PC-9 (cell line): ENCODE results near the gene CLCN6. TPM values are rescaled to one million over a fixed set of nuclear protein-coding genes. Genes with fewer than 3 reads are reported as not detected.

ENCODE experiments used
- BruUV-seq: library from RNA; stranded (reverse); fragments of 400-500 nt; replicated peaks from 2 replicates; lab custom pipeline; 2021; lab: Mats Ljungman, UMichigan
- CTCF ChIA-PET: fragments of 300-600 bp; sonication (Branson Sonifier 250); formaldehyde crosslinking; loops from one replicate; lab custom pipeline; 2022; ENCODE audit warnings: antibody characterized with exemption; lab: Charles Lee
- POLR2A ChIA-PET: fragments of 300-600 bp; sonication (Branson Sonifier 250); formaldehyde crosslinking; loops from one replicate; lab custom pipeline; 2022; ENCODE audit warnings: antibody characterized with exemption; ENCODE audit not compliant: unreplicated experiment; lab: Charles Lee
- DNase-seq, 2 experiments: peaks; one replicate each; pipeline versions ENCODE4 v3.0.0 to v3.0.0-alpha.2; 2015 to 2022; ENCODE audit warnings: mixed read lengths in 1 of 2
- H2AFZ ChIP-seq: fragments of 200-600 bp; sonication (generic); 2 replicates; pipeline ENCODE4 v1.8.1; 2017; ENCODE audit warnings: antibody characterized with exemption
- H3F3A ChIP-seq: fragments of 200-600 bp; sonication (generic); 2 replicates; pipeline ENCODE4 v1.8.1; 2017; ENCODE audit warnings: antibody characterized with exemption, mild to moderate bottlenecking, low read depth; ENCODE audit not compliant: insufficient read depth
- H3K27ac ChIP-seq: fragments of 200-600 bp; sonication (generic); 2 replicates; pipeline ENCODE4 v1.6.1; 2016; ENCODE audit warnings: mixed run types
- H3K27me3 ChIP-seq: fragments of 200-600 bp; sonication (generic); 2 replicates; pipeline ENCODE4 v1.6.1; 2016; ENCODE audit warnings: low read depth, mixed run types; ENCODE audit not compliant: insufficient read depth
- H3K36me3 ChIP-seq: fragments of 200-600 bp; sonication (generic); 2 replicates; pipeline ENCODE4 v1.6.1; 2016; ENCODE audit warnings: low read depth, mixed run types
- H3K4me1 ChIP-seq: fragments of 200-600 bp; sonication (generic); replicated peaks from 2 replicates; pipeline ENCODE4 v1.6.1; 2016; ENCODE audit warnings: mixed run types; ENCODE audit not compliant: insufficient read depth
- H3K4me2 ChIP-seq: fragments of 200-600 bp; sonication (generic); 2 replicates; pipeline ENCODE4 v1.6.1; 2017; ENCODE audit warnings: mixed run types
- H3K4me3 ChIP-seq: fragments of 200-600 bp; sonication (generic); 2 replicates; pipeline ENCODE4 v1.6.1; 2016; ENCODE audit warnings: mixed run types
- H3K79me2 ChIP-seq: fragments of 200-600 bp; sonication (generic); 2 replicates; pipeline ENCODE4 v1.6.1; 2017; ENCODE audit warnings: low read depth, mixed run types
- H3K9me2 ChIP-seq: fragments of 200-600 bp; sonication (generic); 2 replicates; pipeline ENCODE4 v1.8.1; 2017; ENCODE audit warnings: mild to moderate bottlenecking; ENCODE audit not compliant: insufficient read depth
- H3K9me3 ChIP-seq: fragments of 200-600 bp; sonication (generic); 2 replicates; pipeline ENCODE4 v1.8.1; 2016; ENCODE audit warnings: low read depth; ENCODE audit not compliant: insufficient read depth
- H4K20me1 ChIP-seq: fragments of 200-600 bp; sonication (generic); 2 replicates; pipeline ENCODE4 v1.8.1; 2017; ENCODE audit not compliant: insufficient read depth
- CTCF ChIP-seq: fragments of 200-600 bp; sonication (generic); conservative IDR thresholded peaks from 2 replicates; pipeline ENCODE4 v1.6.1; 2017; ENCODE audit warnings: mixed run types, antibody characterized with exemption, mild to moderate bottlenecking, moderate library complexity
- EZH2 ChIP-seq: fragments of 200-600 bp; sonication (generic); IDR thresholded peaks from 2 replicates; pipeline ENCODE4 v1.8.0; 2017; ENCODE audit warnings: antibody characterized with exemption, low read depth
- intact Hi-C: fragments of 100-400 bp; cut with micrococcal nuclease; formaldehyde crosslinking; loops from one replicate; pipeline ENCODE4 v1.10.0; 2022; ENCODE audit not compliant: unreplicated experiment
- total RNA-seq: library from RNA; stranded (reverse); gene quantifications from 2 replicates; pipeline ENCODE4 v1.2.3, GENCODE V29; 2021

CLCN6 gene
- total RNA-seq, 1 experiment from 2014 or later, result 16.7 TPM

- ChIA-PET POLR2A (no interaction called here), CTCF (no interaction called here)
- H2AFZ ChIP-seq, result no peak overlapping the region
- no peaks in the 10 kb centered on the region for H4K20me1 ChIP-seq
- H3K4me1 ChIP-seq, result no peaks in the 10 kb centered on the region
- no peak overlapping the region for H3K4me2 ChIP-seq
- BruUV-seq, result no TSS peak
- H3K9me2 ChIP-seq, result no peaks in the 10 kb centered on the region
- DNase-seq, result no peak
- H3K27me3 ChIP-seq, result peaks cover 18% of the 10 kb centered on the region; the same call in 1 of the 2 replicates
- H3K36me3 ChIP-seq, result no peaks in the 10 kb centered on the region
- intact Hi-C loops, result no loop called here
- H3F3A ChIP-seq, result no peaks in the 10 kb centered on the region
- no peak overlapping the region for H3K4me3 ChIP-seq
- no peaks in the 10 kb centered on the region for H3K79me2 ChIP-seq
- TF ChIP-seq CTCF (no peak), EZH2 (no peak)
- H3K9me3 ChIP-seq, result no peaks in the 10 kb centered on the region
- H3K27ac ChIP-seq, result no peak overlapping the region
Measured at GRCh38 chr1:11880911-11881748, 75.1 kb downstream of the CLCN6 start.

DNA sequence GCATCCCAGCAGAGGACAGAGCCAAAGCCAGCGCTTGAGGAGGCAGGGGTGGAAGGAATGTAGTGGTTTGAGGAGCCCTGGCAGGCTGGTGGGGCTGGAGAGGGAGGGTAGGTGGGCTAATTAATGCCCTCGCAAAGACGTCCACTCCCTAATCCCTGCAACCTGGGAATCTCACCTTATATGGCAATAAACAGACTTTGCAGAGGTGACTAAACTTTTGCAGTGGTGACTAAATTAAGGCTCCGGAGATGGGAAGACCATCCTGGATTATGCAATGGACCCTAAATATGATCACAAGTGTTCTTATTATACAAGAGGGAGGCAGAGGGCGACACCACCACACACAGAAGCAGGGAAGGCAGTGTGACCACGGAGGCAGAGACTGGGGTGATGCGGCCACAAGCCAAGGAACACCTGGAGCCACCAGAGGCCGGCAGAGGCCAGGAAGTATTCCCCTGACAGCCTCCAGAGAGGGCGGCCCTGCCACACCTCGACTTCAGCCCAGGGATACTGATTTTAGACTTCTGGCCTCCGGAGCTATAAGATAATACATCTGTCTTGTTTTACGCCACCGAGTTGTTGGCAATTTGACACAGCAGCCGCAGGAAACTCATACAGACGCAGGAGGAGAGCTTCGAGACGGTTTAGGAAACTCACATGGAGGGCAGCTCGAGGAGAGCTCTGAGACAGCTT is 75.9 kb downstream of the CLCN6 start:
- Histone ChIP-seq H3K36me3 (no peaks in the 10 kb centered on the region), H2AFZ (no peak overlapping the region), H3K9me2 (no peaks in the 10 kb centered on the region), H3K27ac (no peak overlapping the region), H3F3A (no peaks in the 10 kb centered on the region), H3K9me3 (no peaks in the 10 kb centered on the region), H3K4me3 (no peak overlapping the region), H3K4me1 (no peaks in the 10 kb centered on the region), H3K27me3 (peaks cover 14% of the 10 kb centered on the region; the same call in 1 of the 2 replicates), H3K79me2 (no peaks in the 10 kb centered on the region), H4K20me1 (no peaks in the 10 kb centered on the region), H3K4me2 (no peak overlapping the region)
- ChIA-PET POLR2A (no interaction called here), CTCF (no interaction called here)
- BruUV-seq, result no TSS peak
- no peak for DNase-seq
- intact Hi-C loops, result no loop called here
- TF ChIP-seq CTCF (no peak), EZH2 (no peak)

GRCh38 chr1:11882814-11883538 is 77.0 kb downstream of the CLCN6 start:
- H3K9me2 ChIP-seq, result no peaks in the 10 kb centered on the region

More at GRCh38 chr1:11882814-11883538, 77.0 kb downstream of the CLCN6 start:
- H3K36me3 ChIP-seq, result no peaks in the 10 kb centered on the region
- no peaks in the 10 kb centered on the region for H3F3A ChIP-seq
- H3K4me3 ChIP-seq, result no peak overlapping the region
- no peaks in the 10 kb centered on the region for H3K4me1 ChIP-seq
- peak in 1 of 2 experiments; percentile 34 for DNase-seq
- no peak overlapping the region for H2AFZ ChIP-seq
- peaks cover 10% of the 10 kb centered on the region; the same call in 1 of the 2 replicates for H3K27me3 ChIP-seq
- ChIA-PET CTCF (no interaction called here), POLR2A (no interaction called here)
- TF ChIP-seq EZH2 (no peak), CTCF (no peak)
- no peaks in the 10 kb centered on the region for H3K79me2 ChIP-seq
- H3K9me3 ChIP-seq, result no peaks in the 10 kb centered on the region
- H3K27ac ChIP-seq, result no peak overlapping the region
- BruUV-seq, result no TSS peak
- intact Hi-C loops, result no loop called here
- H3K4me2 ChIP-seq, result no peak overlapping the region
- no peaks in the 10 kb centered on the region for H4K20me1 ChIP-seq
